Measurements from ENCODE around the gene MS4A18.
"Not testable (repeated sequence)": the region's sequence is repeated elsewhere in the genome, so short reads cannot be mapped to it uniquely, and the experiment has no call there.

- TF ChIP-seq CTCF, POLR2A (IDR thresholded peaks at IDR 0.05): not testable (repeated sequence)
These were observed 11.1 kb upstream of the MS4A18 start for GRCh38 chr11:60713423-60713822.

All from body of pancreas (tissue), 4 donors.